OCI-M2 (cell line): ENCODE measurements around the gene ROS1.
"Not testable (repeated sequence)": the region's sequence is repeated elsewhere in the genome, so short reads cannot be mapped to it uniquely, and the experiment has no call there.

Experiments
- DNase-seq: peaks from one replicate; lab custom pipeline; 2025; ENCODE audit not compliant: unreplicated experiment; lab: John Stamatoyannopoulos, UW

Gene ROS1

DNA sequence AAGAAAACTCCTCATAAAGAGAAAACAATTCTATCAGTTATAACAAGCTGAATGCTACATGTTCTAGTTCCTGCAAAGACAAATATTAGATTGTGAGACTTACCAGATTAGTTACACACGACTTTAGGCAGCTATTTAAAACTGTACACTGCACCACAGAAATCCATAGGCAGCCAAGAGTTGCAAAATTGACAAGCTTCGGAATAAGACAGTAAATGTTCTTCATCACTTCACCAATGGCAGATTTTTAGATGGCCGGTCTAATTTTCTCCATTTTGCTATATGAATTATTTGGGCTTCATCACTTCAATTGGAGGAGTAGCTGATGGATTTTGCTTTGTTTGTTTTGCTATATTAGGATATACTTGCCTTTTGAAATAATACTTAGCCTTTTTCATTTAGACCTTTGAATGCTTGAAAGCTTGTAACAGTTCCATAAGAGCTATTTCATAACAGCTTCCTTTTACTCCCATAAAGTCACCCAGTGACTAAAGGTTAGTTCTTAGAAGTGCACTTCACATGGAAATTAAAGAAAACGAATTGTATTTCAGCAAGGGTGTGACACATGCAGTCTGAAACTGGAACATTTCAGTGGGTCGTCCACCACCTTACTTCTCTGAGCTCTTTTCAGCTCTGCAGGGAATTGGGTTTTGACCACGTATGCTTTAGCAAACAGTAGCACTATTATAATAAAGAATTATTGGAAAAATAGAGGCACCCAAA is at the start of gene ROS1:
Gene ROS1, minus strand, starts transcription at position 512 of the 723 bp plus-strand sequence. Its CDS starts 286 bp downstream, at position 226.
- no peak for DNase-seq

DNA sequence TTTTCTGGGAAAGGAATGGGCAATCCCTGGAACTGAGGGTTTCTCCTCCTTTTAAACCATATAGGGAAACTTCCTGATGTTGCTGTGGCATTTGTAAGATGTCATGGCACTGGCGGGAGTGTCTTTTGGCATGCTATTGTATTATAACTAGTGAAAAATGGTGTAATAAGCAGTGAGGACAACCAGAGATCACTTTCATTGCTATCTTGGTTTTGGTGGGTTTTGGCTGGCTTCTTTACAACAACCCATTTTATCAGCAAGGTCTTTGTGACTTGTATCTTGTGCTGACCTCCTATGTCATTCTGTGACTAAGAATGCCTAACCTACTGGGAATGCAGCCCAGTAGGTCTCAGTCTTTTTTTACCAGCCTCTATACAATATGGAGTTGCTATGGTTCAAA is 47.7 kb upstream of the ROS1 start:
- no peak for DNase-seq

DNA sequence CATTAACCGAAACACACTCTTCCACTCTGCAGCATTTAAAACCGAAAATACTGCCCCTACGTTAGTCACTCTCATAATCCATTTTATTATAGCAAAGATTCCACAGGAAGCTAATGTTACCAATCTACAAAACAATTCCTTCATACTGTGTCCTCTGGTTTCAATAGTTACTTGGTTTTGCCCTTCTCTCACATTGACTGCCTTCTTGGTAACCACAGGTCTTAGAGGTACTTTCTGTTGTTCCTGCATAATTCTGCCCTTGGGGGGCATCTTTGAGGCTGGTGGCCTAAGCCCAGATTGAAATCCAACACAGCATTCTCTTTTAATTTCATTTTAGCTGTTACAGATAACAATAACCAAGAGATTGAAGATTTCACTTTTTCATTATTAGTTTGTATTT is 46.9 kb upstream of the ROS1 start:
- no peak for DNase-seq

DNA sequence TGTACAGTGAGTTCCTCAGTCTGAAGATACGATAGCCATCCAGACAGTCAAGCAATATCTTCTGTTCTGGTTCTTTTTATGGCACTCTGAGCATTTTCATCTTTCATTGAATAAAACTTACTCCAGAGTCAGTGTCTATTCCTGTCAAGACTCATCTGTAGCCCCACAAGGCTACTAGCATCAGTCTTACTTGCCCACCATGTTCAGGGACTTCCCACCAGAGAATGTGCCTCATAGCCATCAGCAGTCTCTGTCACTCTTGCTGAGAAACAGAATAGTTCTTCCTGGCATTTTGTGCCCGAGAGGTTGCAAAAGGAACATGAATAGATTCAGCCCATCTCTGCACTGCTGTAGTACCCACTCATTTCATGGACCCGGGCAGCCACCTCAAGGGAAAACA is 44.0 kb upstream of the ROS1 start:
- no peak for DNase-seq

DNA sequence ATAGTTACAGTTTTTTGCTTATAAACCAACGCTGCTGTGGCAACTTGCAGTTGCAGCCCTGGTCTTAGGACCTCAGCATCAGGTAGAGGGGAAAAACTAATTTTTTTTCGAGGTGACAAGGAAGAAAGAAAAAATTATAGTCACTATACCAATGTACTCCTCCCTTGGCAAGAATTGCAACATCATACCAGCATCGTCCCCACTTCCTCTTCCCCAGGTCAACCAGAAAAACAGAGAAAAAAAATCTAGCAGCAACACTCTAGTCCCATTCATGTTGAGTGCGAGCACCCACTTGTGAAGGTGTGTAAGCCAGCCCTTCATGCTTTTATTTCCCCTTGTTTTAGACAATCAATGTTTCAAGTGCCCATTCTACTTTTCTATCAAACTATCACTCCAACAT is 43.6 kb upstream of the ROS1 start:
- DNase-seq, result no peak

DNA sequence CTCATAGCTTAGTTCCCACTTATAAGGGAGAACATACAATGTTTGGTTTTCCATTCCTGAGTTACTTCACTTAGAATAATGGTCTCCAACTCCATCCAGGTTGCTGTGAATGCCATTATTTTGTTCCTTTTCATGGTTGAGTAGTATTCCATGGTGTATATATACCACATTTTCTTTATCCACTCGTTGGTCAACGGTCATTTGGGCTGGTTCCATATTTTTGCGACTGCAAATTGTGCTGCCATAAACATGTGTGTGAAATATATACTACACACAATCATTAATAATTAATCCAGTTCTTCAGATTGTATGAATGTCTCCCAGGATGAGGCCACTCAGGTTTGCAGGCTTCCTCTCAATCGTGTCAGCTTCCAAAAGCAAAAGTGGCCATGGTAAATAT is 42.8 kb upstream of the ROS1 start:
- not testable (repeated sequence) for DNase-seq

DNA sequence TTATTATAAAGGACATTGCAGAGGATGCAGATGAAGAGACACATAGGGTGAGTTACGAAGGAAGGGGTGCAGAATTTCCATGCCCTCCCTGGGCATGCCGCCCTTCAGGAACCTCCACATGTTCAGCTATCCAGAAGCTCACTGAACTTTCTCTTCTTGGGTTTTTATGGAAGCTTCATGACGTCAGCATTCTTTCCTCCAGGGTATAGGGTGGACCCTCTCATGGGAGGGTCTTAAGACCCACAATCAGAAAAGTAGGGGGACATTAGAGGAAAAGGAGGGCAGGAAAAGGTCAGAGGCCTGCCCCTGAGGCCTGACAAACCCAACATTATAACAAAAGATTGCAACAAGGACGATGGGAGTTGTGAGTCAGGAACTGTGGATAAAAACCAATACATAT is 42.1 kb upstream of the ROS1 start:
- DNase-seq, result no peak

DNA sequence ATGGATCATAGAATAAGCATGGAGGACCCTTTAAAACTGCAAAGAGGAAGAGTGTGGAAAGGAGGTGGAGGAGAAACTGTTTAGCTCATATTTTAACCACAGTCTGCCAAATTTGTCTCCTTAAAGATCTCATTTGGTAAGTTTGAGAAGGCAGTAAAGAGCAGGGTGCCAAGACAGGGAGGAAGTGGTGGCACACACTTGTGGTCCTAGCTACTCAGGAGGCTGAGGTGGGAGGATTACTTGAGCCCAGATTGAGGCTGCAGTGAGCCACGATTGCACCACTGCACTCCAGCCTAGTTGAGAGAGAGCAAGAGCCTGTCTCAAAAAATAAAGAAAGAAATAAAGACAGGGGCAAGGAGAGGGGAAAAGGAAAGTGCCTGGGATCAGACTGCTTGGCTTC is 39.9 kb upstream of the ROS1 start:
- DNase-seq, result no peak

DNA sequence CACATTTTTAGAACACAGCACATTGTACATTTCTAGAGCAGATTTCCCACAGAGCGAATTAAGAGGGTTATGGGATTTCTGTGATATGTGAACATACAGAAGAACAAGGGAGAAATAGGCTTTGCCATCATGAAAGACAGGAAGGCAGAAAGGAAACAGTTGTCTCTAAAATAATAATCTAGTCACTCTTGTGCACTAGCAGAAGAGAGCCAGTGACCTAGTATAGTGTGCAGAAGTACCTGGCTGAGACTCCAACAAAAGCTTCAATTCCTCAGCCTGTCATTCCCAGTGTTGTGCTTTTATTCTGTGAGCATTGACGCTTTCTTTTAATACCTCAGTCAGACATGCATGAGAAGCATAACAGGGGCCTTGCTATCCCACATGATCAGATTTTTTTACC is 39.0 kb upstream of the ROS1 start:
- DNase-seq, result no peak

DNA sequence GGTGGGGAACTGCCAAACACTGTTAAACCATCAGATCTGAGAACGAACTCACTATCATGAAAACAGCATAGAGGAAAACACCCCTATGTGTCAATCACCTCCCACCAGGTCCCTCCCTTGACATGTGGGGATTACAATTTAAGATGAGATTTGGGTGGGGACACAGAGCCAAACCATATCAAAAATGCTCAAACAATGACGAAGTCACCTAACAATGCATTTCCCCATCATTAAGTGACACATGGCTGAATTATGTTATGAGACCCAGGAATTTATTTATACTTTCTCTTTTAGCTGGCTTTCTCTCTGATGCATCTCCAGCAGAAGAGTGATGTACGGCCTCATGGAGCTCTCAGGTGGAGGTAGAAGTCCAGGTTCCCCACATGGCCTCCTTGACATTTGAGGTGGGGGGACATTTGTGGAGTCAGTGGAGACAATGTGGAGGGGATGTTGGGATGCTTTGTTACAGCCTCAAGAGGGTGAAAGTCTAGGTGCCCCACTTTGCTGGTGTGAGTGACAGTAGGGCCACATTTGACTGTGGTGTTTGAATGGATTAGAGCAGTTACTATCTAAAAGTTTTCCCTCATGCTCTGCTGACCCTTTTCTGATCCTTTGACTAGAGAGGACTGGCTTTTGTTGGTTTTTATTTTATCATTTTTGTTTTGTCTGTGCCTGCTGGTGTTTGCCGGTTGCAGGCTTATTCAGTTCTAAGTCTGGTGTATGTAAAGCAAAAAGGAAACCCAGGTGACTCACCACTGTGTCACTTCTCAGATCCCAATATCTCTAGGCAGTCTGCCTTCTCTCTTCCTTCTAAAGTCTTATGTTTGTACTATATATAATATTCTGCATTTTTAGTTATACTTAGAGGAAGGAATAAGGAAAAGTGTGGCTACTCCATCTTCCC is 38.3 kb upstream of the ROS1 start:
- no peak for DNase-seq

DNA sequence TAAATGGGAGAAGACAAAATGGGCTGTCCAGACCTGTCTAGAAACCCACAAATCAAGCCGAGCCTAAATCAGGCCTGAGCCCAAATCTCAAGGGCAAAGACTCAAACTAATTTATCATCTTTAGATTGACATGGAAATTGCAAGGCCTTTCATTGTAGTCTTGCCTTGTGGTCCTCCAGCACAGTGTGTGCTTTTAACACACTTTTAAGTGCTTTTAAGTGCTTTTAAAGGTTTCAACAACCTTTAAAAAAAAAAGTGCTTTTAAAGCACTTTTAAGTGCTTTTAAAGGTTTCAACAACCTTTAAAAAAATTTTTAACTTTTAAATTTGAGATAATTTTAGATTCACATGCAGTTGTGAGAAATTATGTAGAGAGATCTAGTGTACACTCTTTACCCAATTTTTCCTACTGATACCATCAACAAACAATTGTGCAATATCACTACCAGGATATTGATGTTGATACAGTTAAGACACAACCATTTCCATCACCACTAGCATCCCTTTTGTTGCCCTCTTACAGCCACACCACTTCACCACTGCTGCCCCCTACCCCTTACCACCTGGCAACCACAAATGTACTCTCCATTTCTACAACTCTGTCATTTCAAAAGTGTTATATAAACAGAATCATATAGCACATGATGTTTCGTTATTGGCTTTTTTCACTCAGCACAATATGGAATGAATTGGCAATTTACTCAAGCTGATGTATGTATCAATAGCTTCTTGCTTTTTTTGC is 33.6 kb upstream of the ROS1 start:
- DNase-seq, result no peak

DNA sequence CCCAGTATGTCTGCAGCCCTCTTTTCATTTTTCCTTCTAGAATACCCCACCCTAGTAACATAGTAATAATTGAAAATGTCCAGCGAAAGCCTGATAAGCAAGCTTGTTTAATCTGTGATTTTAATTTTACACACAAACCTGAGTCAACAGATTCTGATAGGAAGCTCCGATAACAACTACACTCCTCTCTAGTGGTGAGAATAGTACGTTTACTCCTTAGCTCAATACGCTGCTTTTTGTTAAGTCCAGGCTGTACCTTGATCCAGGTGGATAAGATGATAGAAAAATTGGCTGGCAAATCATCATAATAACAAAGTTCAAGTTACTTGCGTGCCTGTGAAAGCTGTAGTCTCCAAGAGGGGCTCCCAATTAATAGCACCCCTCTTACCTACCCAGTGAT is 31.3 kb upstream of the ROS1 start:
- DNase-seq, result no peak

DNA sequence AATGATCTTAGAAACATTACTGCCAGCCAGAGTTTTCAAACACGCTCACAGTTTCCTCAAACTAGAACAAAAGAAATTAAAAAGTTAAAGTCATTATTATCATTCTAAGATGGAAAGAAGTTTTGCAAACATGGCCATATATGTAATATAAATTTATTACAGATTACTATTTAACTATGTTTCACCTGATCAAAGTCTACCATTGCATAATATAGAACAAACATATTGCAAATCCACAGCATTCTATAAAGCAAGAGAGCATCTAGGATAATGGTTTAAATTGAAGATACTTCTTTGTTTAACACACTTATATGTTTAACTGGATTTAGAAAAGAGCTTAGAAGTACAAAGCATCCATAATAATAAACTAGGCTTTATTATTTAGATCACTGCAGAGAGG is 30.5 kb upstream of the ROS1 start:
- no peak for DNase-seq

DNA sequence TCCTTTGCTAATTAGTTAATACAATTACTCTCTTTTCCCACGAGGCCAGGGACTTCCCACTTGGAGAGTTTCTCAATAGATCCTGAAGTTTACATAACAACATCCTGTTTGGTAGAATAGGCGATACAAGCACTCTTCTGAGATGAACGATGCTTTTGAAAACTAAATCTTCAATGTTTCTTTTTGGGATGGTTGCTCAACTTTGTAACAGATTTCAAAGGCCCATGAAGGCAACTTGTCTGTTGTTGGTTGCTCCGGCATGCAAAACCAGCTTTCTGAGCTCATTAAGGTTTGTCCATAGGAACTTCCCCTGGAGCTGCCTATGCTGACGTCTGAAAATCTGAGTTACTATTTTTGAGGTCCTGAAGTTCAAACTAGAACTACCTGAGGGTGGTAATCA is 25.9 kb upstream of the ROS1 start:
- no peak for DNase-seq

DNA sequence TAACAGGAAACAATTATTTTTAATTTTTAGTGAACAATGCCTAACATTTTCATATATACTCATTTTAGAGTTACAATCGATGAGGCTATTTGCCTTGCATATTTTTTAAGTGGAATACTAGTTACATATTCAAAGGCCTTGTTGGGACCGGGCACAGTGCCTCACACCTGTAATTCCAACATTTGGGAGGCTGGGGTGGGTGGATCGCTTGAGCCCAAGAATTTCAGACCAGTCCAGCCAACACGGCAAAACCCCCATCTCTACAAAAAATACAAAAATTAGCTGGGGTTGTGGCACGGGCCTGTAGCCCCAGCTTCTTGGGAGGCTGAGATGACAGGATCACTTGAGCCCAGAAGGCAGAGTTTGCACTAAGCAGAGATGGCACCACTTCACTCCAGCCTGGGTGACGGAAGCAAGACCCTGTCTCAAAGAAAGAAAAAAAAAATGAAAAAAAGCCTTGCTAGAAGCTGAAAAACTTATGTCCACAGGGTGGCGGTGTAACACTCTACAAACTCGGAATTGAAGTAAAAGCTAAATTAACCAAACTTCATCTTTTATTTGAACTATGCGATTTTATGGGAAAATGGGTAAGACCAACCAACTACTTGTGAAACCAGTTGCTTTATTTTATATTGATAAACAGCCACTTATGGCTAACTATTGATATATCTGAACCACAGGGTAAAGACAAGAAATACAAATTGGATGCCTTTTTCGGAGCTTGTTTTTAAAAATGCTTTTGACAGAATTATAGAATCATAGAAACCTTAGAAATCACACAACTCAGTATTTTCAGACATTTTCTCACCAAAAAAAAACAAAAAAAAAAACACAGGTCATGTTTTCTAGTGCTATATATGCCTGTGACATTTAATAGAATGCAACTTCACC is 24.1 kb upstream of the ROS1 start:
- DNase-seq, result peak; percentile 36

DNA sequence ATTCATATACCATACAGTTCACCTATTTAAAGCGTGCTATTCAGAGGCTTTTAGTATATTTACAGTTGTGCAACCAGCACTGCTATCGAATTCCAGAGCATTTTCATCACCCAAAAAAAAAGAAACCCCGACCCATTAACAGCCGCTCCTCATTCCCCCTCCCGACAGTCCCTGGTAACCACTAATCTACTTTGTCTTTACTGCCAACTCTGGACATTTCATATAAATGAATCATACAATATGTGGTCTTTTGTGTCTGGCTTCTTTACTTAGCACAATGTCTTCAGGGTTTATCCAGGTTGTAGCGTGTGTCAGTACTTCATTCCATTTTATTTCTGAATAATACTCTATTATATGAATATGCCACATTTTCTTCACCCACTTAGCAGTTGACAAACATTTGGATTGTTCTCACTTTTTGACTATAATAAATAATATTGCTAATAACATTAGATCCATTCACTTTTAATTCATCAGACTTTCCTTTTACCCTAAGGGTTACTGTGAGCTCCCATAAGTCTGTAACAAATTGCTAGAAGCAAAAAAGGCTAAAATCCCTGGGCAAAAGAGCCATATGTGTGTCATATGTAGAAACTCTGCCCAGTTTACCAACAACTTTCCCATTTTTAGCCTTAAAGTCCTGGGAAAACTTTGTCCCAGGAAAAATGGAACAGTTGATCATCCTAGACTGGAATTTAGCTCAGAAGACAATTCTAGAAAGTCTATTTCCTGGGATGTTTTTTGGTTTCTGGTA is 23.2 kb upstream of the ROS1 start:
- DNase-seq, result no peak

DNA sequence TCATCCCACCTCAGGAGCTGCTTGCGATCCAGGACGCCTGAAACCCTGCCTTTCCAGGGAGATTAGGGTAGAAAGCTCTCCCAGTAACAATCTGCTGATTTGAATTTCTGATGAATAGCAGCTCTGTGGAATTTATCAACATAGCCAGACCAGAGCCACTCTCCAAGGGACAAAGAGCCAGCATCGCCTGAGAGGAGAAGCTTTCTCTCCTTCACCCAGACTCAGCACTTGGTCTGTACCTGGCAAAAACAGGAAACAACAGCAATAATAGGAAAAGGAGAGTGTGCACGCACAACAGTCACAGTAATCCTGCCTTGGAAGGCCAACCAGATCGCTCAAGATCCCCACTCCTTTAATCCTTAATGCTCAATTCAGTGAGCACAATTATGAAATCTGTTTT is 22.3 kb upstream of the ROS1 start:
- DNase-seq, result no peak

DNA sequence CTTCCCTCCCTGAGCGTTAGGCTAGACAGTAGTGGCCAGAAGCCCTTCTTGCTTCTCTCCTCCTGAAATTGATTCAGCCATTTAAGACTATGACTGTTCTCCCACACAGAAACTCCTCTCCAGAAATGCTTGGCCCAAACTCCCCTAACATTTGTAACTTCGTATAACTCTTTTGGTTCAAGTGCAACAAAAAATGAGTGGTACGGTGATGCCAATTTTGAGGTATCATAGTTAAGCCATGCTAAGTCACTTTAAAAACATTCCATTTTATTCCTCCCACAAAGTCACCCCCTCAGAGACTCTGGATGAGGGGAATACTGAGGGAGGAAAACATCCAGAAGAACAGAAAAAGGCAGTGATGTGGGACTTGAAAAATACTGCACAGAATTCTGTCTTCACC is 21.1 kb upstream of the ROS1 start:
- DNase-seq, result no peak

DNA sequence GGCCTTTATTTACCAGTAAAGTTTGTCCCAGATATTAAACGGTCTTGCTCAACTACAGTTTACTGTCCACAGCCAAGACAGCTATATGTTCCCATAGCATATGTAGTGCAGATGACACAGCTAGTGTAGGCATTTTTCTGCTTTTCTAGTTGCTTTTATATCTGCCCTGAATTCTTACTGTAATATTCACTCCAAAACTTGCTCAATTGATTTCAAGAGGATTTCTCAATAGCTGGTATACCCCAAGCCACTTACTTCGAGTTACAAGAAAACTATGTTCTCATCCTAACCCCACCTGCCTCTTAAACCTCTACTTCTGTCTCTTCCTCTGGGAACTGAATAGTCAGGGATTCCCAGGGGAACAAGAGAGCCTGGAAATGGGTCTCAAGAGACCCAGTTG is 18.9 kb upstream of the ROS1 start:
- no peak for DNase-seq

DNA sequence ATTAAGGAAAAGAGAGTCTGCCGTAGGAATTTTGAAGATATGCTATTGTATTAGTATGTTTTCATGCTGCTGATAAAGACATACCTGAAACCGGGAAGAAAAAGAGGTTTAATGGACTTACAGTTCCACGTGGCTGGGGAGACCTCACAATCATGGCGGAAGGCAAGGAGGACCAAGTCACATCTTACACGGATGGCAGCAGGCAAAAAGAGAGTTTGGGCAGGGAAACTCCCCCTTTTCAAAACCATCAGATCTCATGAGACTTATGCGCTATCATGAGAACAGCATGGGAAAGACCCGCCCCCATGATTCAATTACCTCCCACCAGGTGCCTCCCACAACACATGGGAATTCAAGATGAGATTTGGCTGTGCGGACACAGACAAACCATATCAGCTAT is 16.6 kb upstream of the ROS1 start:
- not testable (repeated sequence) for DNase-seq
